PFSK-1 (cell line): Measurements from ENCODE around the gene MBOAT7.

Experiments used
- POLR2AphosphoS5 ChIP-seq: IDR thresholded peaks from 2 replicates; pipeline ENCODE4 v1.6.1; 2012; ENCODE audit warnings: low read depth, mild to moderate bottlenecking, control low read depth, low read length, moderate library complexity
- TF ChIP-seq, protein P1 (sequence below), 2 experiments: IDR thresholded peaks; 2 replicates each; pipeline versions ENCODE4 v1.6.1 to v1.8.0; 2011 to 2012; ENCODE audit warnings: low read depth in 2 of 2, low read length in 2 of 2, control low read depth in 1 of 2, inconsistent platforms in 1 of 2, mild to moderate bottlenecking in 1 of 2, moderate library complexity in 1 of 2; ENCODE audit not compliant: insufficient read depth in 1 of 2

GRCh38 chr19:54186934-54187381 is 2.4 kb downstream of the MBOAT7 start:
- TF ChIP-seq, protein P1, sequence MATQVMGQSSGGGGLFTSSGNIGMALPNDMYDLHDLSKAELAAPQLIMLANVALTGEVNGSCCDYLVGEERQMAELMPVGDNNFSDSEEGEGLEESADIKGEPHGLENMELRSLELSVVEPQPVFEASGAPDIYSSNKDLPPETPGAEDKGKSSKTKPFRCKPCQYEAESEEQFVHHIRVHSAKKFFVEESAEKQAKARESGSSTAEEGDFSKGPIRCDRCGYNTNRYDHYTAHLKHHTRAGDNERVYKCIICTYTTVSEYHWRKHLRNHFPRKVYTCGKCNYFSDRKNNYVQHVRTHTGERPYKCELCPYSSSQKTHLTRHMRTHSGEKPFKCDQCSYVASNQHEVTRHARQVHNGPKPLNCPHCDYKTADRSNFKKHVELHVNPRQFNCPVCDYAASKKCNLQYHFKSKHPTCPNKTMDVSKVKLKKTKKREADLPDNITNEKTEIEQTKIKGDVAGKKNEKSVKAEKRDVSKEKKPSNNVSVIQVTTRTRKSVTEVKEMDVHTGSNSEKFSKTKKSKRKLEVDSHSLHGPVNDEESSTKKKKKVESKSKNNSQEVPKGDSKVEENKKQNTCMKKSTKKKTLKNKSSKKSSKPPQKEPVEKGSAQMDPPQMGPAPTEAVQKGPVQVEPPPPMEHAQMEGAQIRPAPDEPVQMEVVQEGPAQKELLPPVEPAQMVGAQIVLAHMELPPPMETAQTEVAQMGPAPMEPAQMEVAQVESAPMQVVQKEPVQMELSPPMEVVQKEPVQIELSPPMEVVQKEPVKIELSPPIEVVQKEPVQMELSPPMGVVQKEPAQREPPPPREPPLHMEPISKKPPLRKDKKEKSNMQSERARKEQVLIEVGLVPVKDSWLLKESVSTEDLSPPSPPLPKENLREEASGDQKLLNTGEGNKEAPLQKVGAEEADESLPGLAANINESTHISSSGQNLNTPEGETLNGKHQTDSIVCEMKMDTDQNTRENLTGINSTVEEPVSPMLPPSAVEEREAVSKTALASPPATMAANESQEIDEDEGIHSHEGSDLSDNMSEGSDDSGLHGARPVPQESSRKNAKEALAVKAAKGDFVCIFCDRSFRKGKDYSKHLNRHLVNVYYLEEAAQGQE (IDR thresholded peaks at IDR 0.05; ENCODE audit: insufficient read depth in 1 of 2, low read depth in 2 of 2, low read length in 2 of 2): no peak
- TF ChIP-seq POLR2AphosphoS5: no peak
